ENCODE results near the gene SCRT2. TPM values are rescaled to one million over a fixed set of nuclear protein-coding genes. Genes with fewer than 3 reads are reported as not detected.

SCRT2 gene
- total RNA-seq, 1 donor from 2014 or later, result not detected

- Histone ChIP-seq H3K36me3 (ENCODE audit: control insufficient read depth, insufficient read depth, low read length) (peaks cover 25% of the 10 kb centered on the region), H3K4me3 (ENCODE audit: low read depth, low read length) (peak within 1 kb of the TSS; percentile 88), H3K27me3 (ENCODE audit: control insufficient read depth, insufficient read depth, low read length) (no peaks in the 10 kb centered on the region)
- DNase-seq (ENCODE audit: low read depth) (peak; percentile 72), FAIRE-seq (no peak)
- TF ChIP-seq, protein P1, sequence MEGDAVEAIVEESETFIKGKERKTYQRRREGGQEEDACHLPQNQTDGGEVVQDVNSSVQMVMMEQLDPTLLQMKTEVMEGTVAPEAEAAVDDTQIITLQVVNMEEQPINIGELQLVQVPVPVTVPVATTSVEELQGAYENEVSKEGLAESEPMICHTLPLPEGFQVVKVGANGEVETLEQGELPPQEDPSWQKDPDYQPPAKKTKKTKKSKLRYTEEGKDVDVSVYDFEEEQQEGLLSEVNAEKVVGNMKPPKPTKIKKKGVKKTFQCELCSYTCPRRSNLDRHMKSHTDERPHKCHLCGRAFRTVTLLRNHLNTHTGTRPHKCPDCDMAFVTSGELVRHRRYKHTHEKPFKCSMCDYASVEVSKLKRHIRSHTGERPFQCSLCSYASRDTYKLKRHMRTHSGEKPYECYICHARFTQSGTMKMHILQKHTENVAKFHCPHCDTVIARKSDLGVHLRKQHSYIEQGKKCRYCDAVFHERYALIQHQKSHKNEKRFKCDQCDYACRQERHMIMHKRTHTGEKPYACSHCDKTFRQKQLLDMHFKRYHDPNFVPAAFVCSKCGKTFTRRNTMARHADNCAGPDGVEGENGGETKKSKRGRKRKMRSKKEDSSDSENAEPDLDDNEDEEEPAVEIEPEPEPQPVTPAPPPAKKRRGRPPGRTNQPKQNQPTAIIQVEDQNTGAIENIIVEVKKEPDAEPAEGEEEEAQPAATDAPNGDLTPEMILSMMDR (IDR thresholded peaks at IDR 0.05; ENCODE audit: insufficient read depth, low read length, severe bottlenecking), result peak; percentile 58
Measured at GRCh38 chr20:653110-653589, 22.5 kb downstream of the SCRT2 start, which contains the start of gene SRXN1. TSS of gene SRXN1 (minus strand) at chr20:653200. CDS start at chr20:653185, 15 bp downstream.

DNA sequence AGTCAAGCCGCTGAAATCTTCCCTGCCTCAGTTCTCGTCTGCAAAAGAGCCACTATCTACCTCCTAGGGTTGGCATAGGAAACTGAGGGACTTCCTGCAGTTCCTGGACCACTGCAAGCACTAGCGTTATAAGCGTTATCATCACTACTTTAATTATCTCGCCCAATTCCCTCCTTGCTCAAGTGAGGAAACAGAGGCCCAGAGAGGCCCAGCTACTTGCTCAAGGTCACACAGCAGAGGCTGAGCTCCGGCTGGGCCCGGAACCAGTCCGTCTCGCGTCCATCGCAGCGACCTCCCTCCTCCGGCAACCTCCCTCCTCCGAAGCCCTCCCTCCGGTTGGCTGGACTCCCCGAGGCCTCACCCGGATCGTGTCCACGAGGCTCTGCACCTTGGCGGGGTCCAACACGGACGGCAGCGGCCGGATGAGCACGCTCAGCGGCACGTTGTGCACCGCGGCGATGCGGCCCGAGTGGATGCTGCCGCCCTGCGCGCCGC is 22.9 kb downstream of the SCRT2 start:
- H3K27me3 ChIP-seq (ENCODE audit: control insufficient read depth, insufficient read depth, low read length), result no peaks in the 10 kb centered on the region
- H3K4me3 ChIP-seq (ENCODE audit: low read depth, low read length), result peak overlapping the region; percentile 88
- peaks cover 29% of the 10 kb centered on the region for H3K36me3 ChIP-seq (ENCODE audit: control insufficient read depth, insufficient read depth, low read length)
- no peak for DNase-seq (ENCODE audit: low read depth)
- no peak for FAIRE-seq
- TF ChIP-seq, protein P1 (IDR thresholded peaks at IDR 0.05; ENCODE audit: insufficient read depth, low read length, severe bottlenecking), result no peak

DNA sequence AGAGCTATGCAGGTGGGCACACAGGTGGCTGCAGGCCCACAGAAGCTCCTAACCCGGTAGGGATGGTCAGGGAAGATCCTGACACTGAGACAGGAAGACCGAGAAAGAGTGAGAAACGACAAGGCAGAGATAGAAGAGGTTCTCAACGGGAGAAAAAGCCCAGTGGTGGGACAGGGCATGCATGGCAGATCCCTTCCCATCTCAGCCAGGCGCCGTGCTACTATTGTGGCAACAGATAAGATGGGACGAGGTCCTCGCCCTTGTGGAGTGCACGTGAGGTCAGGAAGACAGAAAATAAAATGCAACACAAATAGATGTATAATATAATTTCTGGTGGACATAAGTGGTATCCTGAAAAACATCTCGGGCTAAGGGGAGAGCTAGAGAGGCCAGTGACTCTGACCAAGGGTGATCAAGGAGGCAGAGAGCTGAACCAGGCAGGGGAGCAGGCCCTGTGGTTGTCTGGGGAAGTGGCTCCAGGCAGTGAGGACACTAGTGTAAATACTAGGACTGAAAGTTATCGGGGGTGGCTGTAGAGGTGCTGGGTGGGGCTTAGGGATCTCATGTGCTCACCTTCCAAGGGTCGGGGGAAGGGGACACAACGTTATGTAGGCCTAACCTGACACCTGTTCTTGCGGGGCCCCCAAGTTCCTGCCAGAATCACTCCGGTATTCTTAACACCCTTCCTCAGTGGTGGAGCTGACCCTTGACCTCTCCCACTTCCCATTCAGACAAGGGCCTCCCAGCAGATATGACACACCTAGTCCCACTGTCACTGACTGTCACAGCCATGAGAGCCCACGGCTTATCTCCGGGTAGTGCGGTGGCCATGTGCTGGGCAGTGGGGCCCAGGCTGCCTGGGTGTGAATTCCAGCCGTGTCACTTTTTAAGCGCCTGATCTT is 23.6 kb downstream of the SCRT2 start:
- Histone ChIP-seq H3K4me3 (ENCODE audit: low read depth, low read length) (peak overlapping the region; percentile 88), H3K36me3 (ENCODE audit: control insufficient read depth, insufficient read depth, low read length) (peaks cover 35% of the 10 kb centered on the region), H3K27me3 (ENCODE audit: control insufficient read depth, insufficient read depth, low read length) (no peaks in the 10 kb centered on the region)
- TF ChIP-seq, protein P1 (IDR thresholded peaks at IDR 0.05; ENCODE audit: insufficient read depth, low read length, severe bottlenecking), result no peak
- FAIRE-seq (no peak), DNase-seq (ENCODE audit: low read depth) (no peak)

- no peak for DNase-seq (ENCODE audit: low read depth)
- TF ChIP-seq, protein P1 (IDR thresholded peaks at IDR 0.05; ENCODE audit: insufficient read depth, low read length, severe bottlenecking), result no peak
- Histone ChIP-seq H3K36me3 (ENCODE audit: control insufficient read depth, insufficient read depth, low read length) (peaks cover 36% of the 10 kb centered on the region), H3K27me3 (ENCODE audit: control insufficient read depth, insufficient read depth, low read length) (no peaks in the 10 kb centered on the region), H3K4me3 (ENCODE audit: low read depth, low read length) (no peak overlapping the region)
- no peak for FAIRE-seq
Measured at GRCh38 chr20:650954-651353, 24.6 kb downstream of the SCRT2 start.

- DNase-seq (ENCODE audit: low read depth) (no peak), FAIRE-seq (no peak)
- Histone ChIP-seq H3K36me3 (ENCODE audit: control insufficient read depth, insufficient read depth, low read length) (peaks cover 36% of the 10 kb centered on the region), H3K4me3 (ENCODE audit: low read depth, low read length) (no peak overlapping the region), H3K27me3 (ENCODE audit: control insufficient read depth, insufficient read depth, low read length) (no peaks in the 10 kb centered on the region)
- TF ChIP-seq, protein P1 (IDR thresholded peaks at IDR 0.05; ENCODE audit: insufficient read depth, low read length, severe bottlenecking), result no peak
Measured at GRCh38 chr20:650281-650680, 25.3 kb downstream of the SCRT2 start.
